Measurements from ENCODE around the gene SMIM5.

- no peak for TF ChIP-seq CTCF (IDR thresholded peaks at IDR 0.05 in 4 of 5, conservative IDR thresholded peaks at IDR 0.05 in 1 of 5)
- no peak for TF ChIP-seq POLR2A (IDR thresholded peaks at IDR 0.05)
These were observed 36.7 kb upstream of the SMIM5 start for GRCh38 chr17:75596320-75597087.

Measured in gastrocnemius medialis (tissue), 4 donors.